Measurements from ENCODE around the gene TRMT44. TPM values are rescaled to one million over a fixed set of nuclear protein-coding genes. Genes with fewer than 3 reads are reported as not detected.

The TRMT44 gene

Small RNAs within 50 kb of the gene (small RNA-seq; reads per million reads assigned to genes)
- gene RNA5SP152 (ENCODE audit: low read depth) = not detected

All from mesenchymal stem cell (in vitro differentiated cells and primary cell).